B cell (primary cell): ENCODE results near the gene DCUN1D3. TPM values are rescaled to one million over a fixed set of nuclear protein-coding genes. Genes with fewer than 3 reads are reported as not detected.

ENCODE experiments used
- ATAC-seq: fragments of 200-7000 bp; cut with Tn5 transposase; one replicate; pipeline ENCODE4 v1.10.0; 2021; ENCODE audit warnings: low read depth, mild to moderate bottlenecking, moderate number of reproducible peaks, moderate library complexity
- CTCF ChIA-PET: fragments of 350-600 bp; sonication (Branson Sonifier 250); formaldehyde crosslinking; loops from one replicate; lab custom pipeline; 2021; ENCODE audit warnings: antibody characterized with exemption, inconsistent platforms; lab: Charles Lee
- POLR2A ChIA-PET: fragments of 350-600 bp; sonication (Branson Sonifier 250); formaldehyde crosslinking; loops from one replicate; lab custom pipeline; 2021; ENCODE audit warnings: antibody characterized with exemption; lab: Charles Lee
- DNase-seq: peaks from one replicate; pipeline ENCODE4 v3.0.0; 2013
- H2AFZ ChIP-seq: 2 replicates; pipeline ENCODE4 v1.6.1; 2012; ENCODE audit warnings: mild to moderate bottlenecking, low read depth, low read length; ENCODE audit not compliant: insufficient read depth, poor library complexity, severe bottlenecking
- H3K27ac ChIP-seq, 2 donors: 1 replicate in 1 of 2; 2 replicates in 1 of 2; pipeline ENCODE4 v1.5.1; 2012 to 2013; ENCODE audit warnings: low read length in 2 of 2, mild to moderate bottlenecking in 2 of 2, moderate library complexity in 1 of 2
- H3K27me3 ChIP-seq, 4 experiments: fragments of 200-600 bp in 1 of 4; sonication (generic) in 1 of 4; replicated peaks in 1 of 4; 1 replicate in 2 of 4; 2 replicates in 2 of 4; pipeline versions ENCODE4 v1.6.1 to v1.7.0; 2013 to 2016; ENCODE audit warnings: low read length in 3 of 4, mild to moderate bottlenecking in 2 of 4, mixed read lengths in 1 of 4, moderate library complexity in 1 of 4; ENCODE audit not compliant: insufficient read depth in 4 of 4, control insufficient read depth in 3 of 4; ENCODE audit errors: control extremely low read depth in 1 of 4
- H3K36me3 ChIP-seq, 2 experiments: replicated peaks in 1 of 2; 1 replicate in 1 of 2; 2 replicates in 1 of 2; pipeline versions ENCODE4 v1.6.1 to v1.7.1; 2013; ENCODE audit warnings: low read length in 1 of 2; ENCODE audit not compliant: insufficient read depth in 2 of 2, control insufficient read depth in 1 of 2; ENCODE audit errors: control extremely low read depth in 1 of 2, extremely low read depth in 1 of 2
- H3K4me1 ChIP-seq, 2 donors: fragments of 200-600 bp in 1 of 2; sonication (generic) in 1 of 2; 1 replicate in 1 of 2; 2 replicates in 1 of 2; pipeline versions ENCODE4 v1.5.1 to v1.6.1; 2013 to 2017; ENCODE audit warnings: low read length in 2 of 2; ENCODE audit not compliant: control insufficient read depth in 2 of 2, insufficient read depth in 2 of 2
- H3K4me2 ChIP-seq: replicated peaks from 2 replicates; pipeline ENCODE3; 2012; ENCODE audit warnings: mild to moderate bottlenecking, low read depth, low read length; ENCODE audit not compliant: poor library complexity, severe bottlenecking
- H3K4me3 ChIP-seq, 5 experiments: fragments of 200-600 bp in 1 of 5; sonication (generic) in 1 of 5; 1 replicate in 3 of 5; 2 replicates in 2 of 5; pipeline versions ENCODE4 v1.5.1 to v1.7.0; 2011 to 2016; ENCODE audit warnings: low read length in 4 of 5, mild to moderate bottlenecking in 4 of 5, low read depth in 2 of 5, control low read depth in 1 of 5, moderate library complexity in 1 of 5; ENCODE audit not compliant: insufficient read depth in 1 of 5; ENCODE audit errors: control extremely low read depth in 1 of 5, extremely low read depth in 1 of 5
- H3K79me2 ChIP-seq: fragments of 200-600 bp; sonication (generic); one replicate; pipeline ENCODE4 v1.6.0; 2016; ENCODE audit warnings: low read length; ENCODE audit not compliant: control insufficient read depth, insufficient read depth
- H3K9ac ChIP-seq: fragments of 200-600 bp; sonication (generic); 2 replicates; pipeline ENCODE4 v1.6.1; 2017; ENCODE audit warnings: mild to moderate bottlenecking, low read length, moderate library complexity
- H3K9me3 ChIP-seq, 3 donors: one replicate each; pipeline versions ENCODE4 v1.6.1 to v1.7.1; 2013; ENCODE audit warnings: low read length in 2 of 3; ENCODE audit not compliant: control insufficient read depth in 2 of 3, insufficient read depth in 1 of 3; ENCODE audit errors: control extremely low read depth in 1 of 3
- H4K20me1 ChIP-seq: 2 replicates; pipeline ENCODE4 v1.6.0; 2012; ENCODE audit warnings: mild to moderate bottlenecking, low read length; ENCODE audit not compliant: insufficient read depth, control insufficient read depth, poor library complexity, severe bottlenecking
- H3K27ac Mint-ChIP-seq: one replicate; pipeline ENCODE4 v1.8.0; 2021; ENCODE audit warnings: mixed read lengths
- H3K27me3 Mint-ChIP-seq: one replicate; pipeline ENCODE4 v1.8.0; 2021; ENCODE audit warnings: mixed read lengths
- H3K4me1 Mint-ChIP-seq: one replicate; pipeline ENCODE4 v1.8.0; 2021; ENCODE audit warnings: mixed read lengths
- H3K4me3 Mint-ChIP-seq: one replicate; pipeline ENCODE4 v1.8.0; 2021; ENCODE audit warnings: mixed read lengths
- H3K9me3 Mint-ChIP-seq: one replicate; pipeline ENCODE4 v1.8.0; 2022; ENCODE audit warnings: mixed read lengths; ENCODE audit not compliant: insufficient read depth
- EZH2 ChIP-seq: IDR thresholded peaks from 2 replicates; pipeline ENCODE4 v1.6.1; 2012; ENCODE audit warnings: borderline replicate concordance, low read depth, mild to moderate bottlenecking, moderate library complexity, low read length; ENCODE audit not compliant: insufficient read depth, poor library complexity, severe bottlenecking
- WGBS: methylation state at CpG from one replicate; pipeline ENCODE4 v1.1.5; 2013; ENCODE audit warnings: missing lambda C conversion rate; ENCODE audit not compliant: insufficient coverage; 5-methylcytosine and 5-hydroxymethylcytosine counted together
- intact Hi-C: fragments of 100-400 bp; cut with micrococcal nuclease; formaldehyde crosslinking; loops from one replicate; pipeline ENCODE4 v1.10.0; 2022
- polyA plus RNA-seq: library from polyadenylated mRNA; depleted of rRNA; stranded (reverse); fragments of >200 nt; gene quantifications from 2 replicates; pipeline ENCODE4 v1.2.3, GENCODE V29; 2012
- total RNA-seq, 2 donors: library from RNA; stranded (reverse); fragments of 120-200 nt in 1 of 2; gene quantifications; 1 replicate in 1 of 2; 2 replicates in 1 of 2; pipeline versions ENCODE4 v1.2.3 to v1.2.4, GENCODE V29; 2013 to 2022
- TF ChIP-seq, protein P1 (sequence below): fragments of 200-600 bp; IDR thresholded peaks from one replicate; pipeline ENCODE4 v1.8.0; 2022; ENCODE audit warnings: antibody characterized with exemption, mild to moderate bottlenecking

DCUN1D3 gene
- total and polyA plus RNA-seq, 2 donors (not counting 1 experiment from before 2014, with no cell fraction given), result 2.0 to 5.0 TPM

DNA sequence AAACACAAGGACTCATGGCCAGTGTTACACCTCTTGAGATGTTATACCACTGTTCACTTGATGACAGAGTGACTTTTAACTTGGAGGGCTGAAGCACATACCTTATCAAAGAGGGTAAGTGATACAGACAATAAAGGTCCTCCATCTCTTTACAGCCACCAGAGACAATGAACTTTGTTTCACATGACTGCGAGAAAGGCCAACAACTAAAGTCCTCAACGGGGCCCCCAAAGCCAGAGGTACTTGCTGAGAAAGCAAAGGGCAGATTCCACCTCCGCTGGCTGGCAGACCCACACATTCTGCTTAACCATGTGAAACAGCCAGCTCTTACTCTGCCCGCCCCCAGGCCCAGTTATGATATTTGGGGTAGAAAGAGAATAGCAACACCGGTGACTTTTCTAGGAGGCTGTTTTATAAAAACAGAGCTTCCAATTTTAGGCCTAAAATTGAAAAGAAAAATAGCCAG is 21.4 kb downstream of the DCUN1D3 start:
- no peak for TF ChIP-seq EZH2
- TF ChIP-seq, protein P1, sequence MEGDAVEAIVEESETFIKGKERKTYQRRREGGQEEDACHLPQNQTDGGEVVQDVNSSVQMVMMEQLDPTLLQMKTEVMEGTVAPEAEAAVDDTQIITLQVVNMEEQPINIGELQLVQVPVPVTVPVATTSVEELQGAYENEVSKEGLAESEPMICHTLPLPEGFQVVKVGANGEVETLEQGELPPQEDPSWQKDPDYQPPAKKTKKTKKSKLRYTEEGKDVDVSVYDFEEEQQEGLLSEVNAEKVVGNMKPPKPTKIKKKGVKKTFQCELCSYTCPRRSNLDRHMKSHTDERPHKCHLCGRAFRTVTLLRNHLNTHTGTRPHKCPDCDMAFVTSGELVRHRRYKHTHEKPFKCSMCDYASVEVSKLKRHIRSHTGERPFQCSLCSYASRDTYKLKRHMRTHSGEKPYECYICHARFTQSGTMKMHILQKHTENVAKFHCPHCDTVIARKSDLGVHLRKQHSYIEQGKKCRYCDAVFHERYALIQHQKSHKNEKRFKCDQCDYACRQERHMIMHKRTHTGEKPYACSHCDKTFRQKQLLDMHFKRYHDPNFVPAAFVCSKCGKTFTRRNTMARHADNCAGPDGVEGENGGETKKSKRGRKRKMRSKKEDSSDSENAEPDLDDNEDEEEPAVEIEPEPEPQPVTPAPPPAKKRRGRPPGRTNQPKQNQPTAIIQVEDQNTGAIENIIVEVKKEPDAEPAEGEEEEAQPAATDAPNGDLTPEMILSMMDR, result no peak
- 86% methylated on average over 2 of the region's 5 CpGs for WGBS
- POLR2A ChIA-PET, result no interaction called here
- Histone ChIP-seq H3K9me3 (no peaks in the 10 kb centered on the region), H3K9ac (no peak overlapping the region), H4K20me1 (no peaks in the 10 kb centered on the region), H3K79me2 (peaks cover 27% of the 10 kb centered on the region), H3K36me3 (no peaks in the 10 kb centered on the region), H3K27ac (no peak overlapping the region), H3K4me3 (no peak overlapping the region), H3K4me1 (peaks cover 18 to 21% of the 10 kb centered on the region in 2 donors), H2AFZ (no peak overlapping the region), H3K27me3 (no peaks in the 10 kb centered on the region), H3K4me2 (no peak overlapping the region)
- no peak for ATAC-seq
- DNase-seq, result no peak
- peaks cover 28% of the 10 kb centered on the region for H3K4me1 Mint-ChIP-seq
- H3K27ac Mint-ChIP-seq, result no peak overlapping the region
- no peak overlapping the region for H3K4me3 Mint-ChIP-seq
- intact Hi-C loops, result no loop called here
- H3K9me3 Mint-ChIP-seq, result no peaks in the 10 kb centered on the region
- H3K27me3 Mint-ChIP-seq, result no peaks in the 10 kb centered on the region
- CTCF ChIA-PET, result interaction anchor here (1.8 kb wide), 1 partner anchor 28 kb away, joined by 4 read pairs; no protein-coding TSS in a partner anchor

DNA sequence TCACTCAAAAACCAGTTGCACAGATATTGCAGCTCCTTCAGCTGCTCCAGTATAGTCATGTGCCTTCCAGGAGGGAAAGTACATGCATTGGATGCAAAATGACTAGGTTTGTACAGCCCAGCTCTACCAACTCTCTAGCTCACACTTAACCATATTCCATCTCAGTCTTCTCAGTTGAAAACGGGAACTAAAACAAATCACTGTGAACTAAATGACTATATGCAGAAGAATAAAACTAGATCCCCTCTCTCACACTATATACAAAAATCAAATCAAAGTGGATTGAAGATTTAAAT is 24.9 kb downstream of the DCUN1D3 start:
- peak overlapping the region; percentile 49 for H3K9ac ChIP-seq
- H3K27me3 ChIP-seq, result no peaks in the 10 kb centered on the region
- Mint-ChIP-seq H3K4me3 (peak overlapping the region; percentile 64), H3K4me1 (peaks cover 36% of the 10 kb centered on the region), H3K27ac (peak overlapping the region; percentile 79), H3K9me3 (no peaks in the 10 kb centered on the region), H3K27me3 (no peaks in the 10 kb centered on the region)
- no CpG with 5 or more reads among the region's 1 CpG for WGBS
- H3K36me3 ChIP-seq, result no peaks in the 10 kb centered on the region
- peaks cover 14% of the 10 kb centered on the region for H4K20me1 ChIP-seq
- DNase-seq (peak; percentile 16), ATAC-seq (no peak)
- POLR2A ChIA-PET, result no interaction called here
- no peak overlapping the region for H3K4me3 ChIP-seq
- H2AFZ ChIP-seq, result no peak overlapping the region
- H3K4me1 ChIP-seq, result peaks cover 26 to 27% of the 10 kb centered on the region in 2 donors
- CTCF ChIA-PET, result interaction anchor here (0.6 to 3.3 kb wide), 6 partner anchors 10 to 122 kb away, joined by 3 to 46 read pairs (median 4); no protein-coding TSS in a partner anchor
- peak overlapping the region; percentile 70 for H3K4me2 ChIP-seq
- no peak for TF ChIP-seq EZH2
- TF ChIP-seq, protein P1, result no peak
- peaks cover 50% of the 10 kb centered on the region for H3K79me2 ChIP-seq
- peak overlapping the region in 1 of 2 donors; percentile 57 for H3K27ac ChIP-seq
- no peaks in the 10 kb centered on the region for H3K9me3 ChIP-seq
- intact Hi-C loops, result no loop called here
